ENCODE measurements around the gene CAB39L.

DNA sequence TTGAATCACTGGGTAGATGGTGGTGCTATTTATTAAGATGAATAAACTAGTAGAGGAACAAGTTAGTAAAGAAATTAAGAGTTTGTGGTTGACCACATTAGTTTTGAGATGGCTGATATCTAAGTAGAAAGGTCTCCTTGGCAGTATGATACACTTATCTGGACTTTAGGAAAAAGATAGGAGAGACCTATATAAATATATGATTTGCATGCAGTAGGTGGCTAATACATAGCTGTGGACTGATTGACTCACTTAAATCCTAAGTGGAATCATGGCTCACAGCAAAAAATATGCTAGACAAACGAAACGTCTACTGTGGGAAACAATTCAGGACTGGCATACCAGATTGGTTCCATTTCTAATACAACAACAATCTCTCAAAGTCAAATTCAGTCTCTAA, 92.0 kb downstream of the CAB39L start:
- no peak for TF ChIP-seq EZH2phosphoT487 (IDR thresholded peaks at IDR 0.05; ENCODE audit: borderline replicate concordance)
- no peak for TF ChIP-seq CTCF (conservative IDR thresholded peaks at IDR 0.05; ENCODE audit: low read length)
